SK-N-SH (cell line): ENCODE measurements around the gene RUFY4. TPM values are rescaled to one million over a fixed set of nuclear protein-coding genes. Genes with fewer than 3 reads are reported as not detected.
A peak's percentile ranks its signal among the peaks of the same experiment; 100 is the strongest.

Experiments
- CTCF ChIA-PET: fragments of 300-600, 350-600 bp; formaldehyde crosslinking; extraction: SDS; loops from one replicate; lab custom pipeline; 2021; lab: Yijun Ruan, JAX
- POLR2A ChIA-PET: fragments of 350-600 bp; sonication (Branson Sonifier 250); formaldehyde crosslinking; extraction: SDS; loops from one replicate; lab custom pipeline; 2020; ENCODE audit warnings: antibody characterized with exemption, inconsistent platforms; lab: Yijun Ruan, JAX
- DNase-seq: peaks from one replicate; pipeline ENCODE4 v3.0.0; 2012
- H2AFZ ChIP-seq: fragments of 200-600 bp; sonication (generic); 2 replicates; pipeline ENCODE4 v1.8.1; 2016; ENCODE audit warnings: antibody characterized with exemption, mild to moderate bottlenecking, low read depth
- H3F3A ChIP-seq: fragments of 200-600 bp; sonication (generic); replicated peaks from 2 replicates; pipeline ENCODE3; 2016; ENCODE audit warnings: antibody characterized with exemption, mild to moderate bottlenecking; ENCODE audit not compliant: insufficient read depth
- H3K27ac ChIP-seq, 2 experiments: fragments of 200-500 bp in 1 of 2; fragments of 200-600 bp in 1 of 2; sonication (Bioruptor generic) in 1 of 2; sonication (generic), shearing (Covaris generic) in 1 of 2; 2 replicates each; pipeline versions ENCODE4 v1.5.1 to v1.6.1; 2014 to 2016; ENCODE audit warnings: low read depth in 2 of 2, inconsistent platforms in 1 of 2, low read length in 1 of 2, mild to moderate bottlenecking in 1 of 2, mixed read lengths in 1 of 2
- H3K27me3 ChIP-seq: fragments of 200-600 bp; sonication (generic), shearing (Covaris generic); 2 replicates; pipeline ENCODE4 v1.6.1; 2016; ENCODE audit warnings: mixed run types; ENCODE audit not compliant: insufficient read depth
- H3K36me3 ChIP-seq, 2 experiments: fragments of 200-500 bp in 1 of 2; fragments of 200-600 bp in 1 of 2; sonication (Bioruptor generic) in 1 of 2; sonication (generic) in 1 of 2; replicated peaks in 1 of 2; 2 replicates each; pipeline versions ENCODE3 to v1.5.1; 2014 to 2016; ENCODE audit warnings: low read length in 1 of 2, mild to moderate bottlenecking in 1 of 2; ENCODE audit not compliant: insufficient read depth in 2 of 2, control insufficient read depth in 1 of 2
- H3K4me1 ChIP-seq, 2 experiments: fragments of 200-500 bp in 1 of 2; fragments of 200-600 bp in 1 of 2; sonication (Bioruptor generic) in 1 of 2; sonication (generic), shearing (Covaris generic) in 1 of 2; 2 replicates each; pipeline versions ENCODE4 v1.5.1 to v1.6.1; 2014 to 2016; ENCODE audit warnings: low read depth in 1 of 2, low read length in 1 of 2, mixed run types in 1 of 2; ENCODE audit not compliant: insufficient read depth in 2 of 2, control insufficient read depth in 1 of 2
- H3K4me2 ChIP-seq: fragments of 200-600 bp; sonication (generic), shearing (Covaris generic); 2 replicates; pipeline ENCODE4 v1.6.1; 2017; ENCODE audit warnings: mixed run types
- H3K4me3 ChIP-seq, 2 experiments: fragments of 200-500 bp in 1 of 2; fragments of 200-600 bp in 1 of 2; sonication (Bioruptor generic) in 1 of 2; sonication (generic), shearing (Covaris generic) in 1 of 2; 2 replicates each; pipeline versions ENCODE4 v1.5.1 to v1.8.1; 2014 to 2016; ENCODE audit warnings: low read depth in 2 of 2, inconsistent platforms in 1 of 2, low read length in 1 of 2, mild to moderate bottlenecking in 1 of 2, mixed read lengths in 1 of 2, moderate library complexity in 1 of 2
- H3K79me2 ChIP-seq: fragments of 200-600 bp; sonication (generic); 2 replicates; pipeline ENCODE4 v1.8.1; 2017; ENCODE audit warnings: mild to moderate bottlenecking; ENCODE audit not compliant: insufficient read depth
- H3K9ac ChIP-seq: fragments of 200-600 bp; sonication (generic); 2 replicates; pipeline ENCODE4 v1.6.1; 2017; ENCODE audit warnings: mixed run types
- H3K9me2 ChIP-seq: fragments of 200-600 bp; sonication (generic); 2 replicates; pipeline ENCODE4 v1.6.1; 2017; ENCODE audit warnings: mixed run types
- H3K9me3 ChIP-seq: fragments of 200-600 bp; sonication (generic); 2 replicates; pipeline ENCODE4 v1.6.1; 2017; ENCODE audit warnings: mixed run types, mild to moderate bottlenecking, moderate library complexity
- H4K20me1 ChIP-seq: fragments of 200-600 bp; sonication (generic); 2 replicates; pipeline ENCODE4 v1.6.1; 2017; ENCODE audit warnings: mild to moderate bottlenecking, mixed run types; ENCODE audit not compliant: insufficient read depth
- ELF1 ChIP-seq: IDR thresholded peaks from 2 replicates; pipeline ENCODE4 v1.4.0; 2012
- FOSL2 ChIP-seq: IDR thresholded peaks from 2 replicates; pipeline ENCODE4 v1.4.0; 2012; ENCODE audit warnings: low read depth, mild to moderate bottlenecking, moderate library complexity, borderline replicate concordance
- FOXM1 ChIP-seq: IDR thresholded peaks from 2 replicates; pipeline ENCODE4 v1.4.0; 2012; ENCODE audit warnings: low read depth, mild to moderate bottlenecking
- GABPA ChIP-seq: IDR thresholded peaks from 2 replicates; pipeline ENCODE4 v1.4.0; 2012; ENCODE audit warnings: low read depth, mild to moderate bottlenecking
- JUND ChIP-seq: IDR thresholded peaks from 2 replicates; pipeline ENCODE4 v1.4.0; 2012
- MAX ChIP-seq: IDR thresholded peaks from 2 replicates; pipeline ENCODE4 v1.4.0; 2012; ENCODE audit warnings: low read depth
- MEF2A ChIP-seq: IDR thresholded peaks from 2 replicates; pipeline ENCODE4 v1.4.0; 2012; ENCODE audit warnings: low read depth, borderline replicate concordance
- NFIC ChIP-seq: IDR thresholded peaks from 2 replicates; pipeline ENCODE4 v1.4.0; 2012; ENCODE audit warnings: borderline replicate concordance
- NRF1 ChIP-seq: IDR thresholded peaks from 2 replicates; pipeline ENCODE4 v1.6.1; 2012; ENCODE audit warnings: low read depth, mild to moderate bottlenecking, low read length
- RAD21 ChIP-seq: IDR thresholded peaks from 2 replicates; pipeline ENCODE4 v1.6.1; 2012; ENCODE audit warnings: mild to moderate bottlenecking, low read length
- RCOR1 ChIP-seq: fragments of 150-350 bp; IDR thresholded peaks from 2 replicates; pipeline ENCODE4 v1.6.1; 2017; ENCODE audit warnings: antibody characterized with exemption, low read length
- REST ChIP-seq: IDR thresholded peaks from 2 replicates; pipeline ENCODE4 v1.6.1; 2012; ENCODE audit warnings: mild to moderate bottlenecking, low read depth, low read length, moderate library complexity
- USF1 ChIP-seq: IDR thresholded peaks from 2 replicates; pipeline ENCODE4 v1.4.0; 2012; ENCODE audit warnings: low read depth, borderline replicate concordance
- ZBTB33 ChIP-seq: IDR thresholded peaks from 2 replicates; pipeline ENCODE4 v1.4.0; 2012; ENCODE audit warnings: low read depth, borderline replicate concordance
- WGBS: methylation state at CpG from one replicate; pipeline ENCODE4 v1.1.6; 2017; ENCODE audit warnings: low lambda C conversion rate; 5-methylcytosine and 5-hydroxymethylcytosine counted together
- polyA plus RNA-seq, 3 experiments: library from polyadenylated mRNA; depleted of rRNA; stranded (reverse); fragments of >200 nt; gene quantifications; 2 replicates each; pipeline ENCODE4 v1.2.3, GENCODE V29; 2012

The RUFY4 gene
- polyA plus RNA-seq, 1 of the 3 experiments (the other 2 are of a cell fraction), result not detected

- Histone ChIP-seq H3K4me3 (no peak overlapping the region), H3K9me3 (no peaks in the 10 kb centered on the region), H3K27ac (no peak overlapping the region), H3F3A (no peaks in the 10 kb centered on the region), H3K9ac (no peak overlapping the region), H3K4me2 (no peak overlapping the region), H2AFZ (no peak overlapping the region), H3K27me3 (peaks cover 17% of the 10 kb centered on the region; the same call in 1 of the 2 replicates), H4K20me1 (no peaks in the 10 kb centered on the region), H3K36me3 (no peaks in the 10 kb centered on the region), H3K79me2 (no peaks in the 10 kb centered on the region), H3K9me2 (no peaks in the 10 kb centered on the region), H3K4me1 (peaks cover 0 to 16% of the 10 kb centered on the region in 2 experiments; a peak in 1 of 4 replicates)
- no peak for TF ChIP-seq NFIC
- TF ChIP-seq RAD21, result no peak
- no peak for TF ChIP-seq MAX
- TF ChIP-seq FOSL2, result no peak
- no peak for TF ChIP-seq JUND
- no peak for TF ChIP-seq ZBTB33
- TF ChIP-seq FOXM1, result no peak
- no peak for TF ChIP-seq RCOR1
- TF ChIP-seq REST, result no peak
- TF ChIP-seq MEF2A, result no peak
- no peak for TF ChIP-seq NRF1
- no peak for TF ChIP-seq ELF1
- no peak for TF ChIP-seq GABPA
- TF ChIP-seq USF1, result no peak
- ChIA-PET POLR2A (no interaction called here), CTCF (interaction anchor here (0.8 to 15.8 kb wide), 10 partner anchors 15 to 284 kb away, joined by 3 to 217 read pairs (median 4); partner anchors contain the start of gene TNS1)
- peak; percentile 47 for DNase-seq
- 51% methylated on average over 12 of the region's 12 CpGs for WGBS
Observed at GRCh38 chr2:218066926-218067515, 2.0 kb upstream of the RUFY4 start.
